ENCODE data around the gene ANKRD12.
"Not testable (repeated sequence)": the region's sequence is repeated elsewhere in the genome, so short reads cannot be mapped to it uniquely, and the experiment has no call there.

Gene ANKRD12

DNA sequence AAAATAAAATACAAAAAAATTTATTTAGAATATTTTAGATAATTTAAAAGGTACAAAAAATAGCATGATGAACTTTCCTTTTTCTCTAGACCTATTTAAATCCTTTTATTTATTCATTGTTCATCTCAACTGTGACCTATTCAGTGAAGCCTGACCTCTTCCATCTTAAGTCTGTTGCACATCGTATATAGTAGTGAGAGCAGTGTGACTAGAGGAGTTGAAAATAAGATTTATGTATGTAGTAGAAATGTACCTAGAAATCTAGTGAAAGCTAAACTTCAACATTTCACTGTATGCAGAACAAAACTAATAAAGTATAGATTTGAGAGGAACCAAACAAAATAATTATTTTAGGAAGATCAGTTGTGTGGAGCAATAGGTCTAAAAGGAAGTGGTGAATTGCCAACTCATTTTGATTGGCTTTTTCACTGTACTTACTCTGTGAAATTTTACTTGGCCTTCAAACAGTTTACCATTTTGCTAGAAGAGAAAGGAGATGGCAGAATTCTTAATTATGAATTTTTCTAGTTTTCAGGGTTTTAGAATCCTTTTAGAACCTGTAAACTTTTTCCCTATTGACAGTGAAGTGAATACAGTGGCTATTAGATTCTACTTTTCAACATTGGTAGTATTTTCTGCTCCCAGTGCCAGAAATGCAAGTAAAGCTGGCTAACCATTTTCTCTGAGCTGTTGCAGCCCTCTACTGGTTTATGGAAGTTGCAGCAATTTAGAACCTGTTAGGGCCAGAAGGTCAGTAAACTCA, 11.0 kb downstream of the ANKRD12 start:
- peak; percentile 8 to 57 for DNase-seq

DNA sequence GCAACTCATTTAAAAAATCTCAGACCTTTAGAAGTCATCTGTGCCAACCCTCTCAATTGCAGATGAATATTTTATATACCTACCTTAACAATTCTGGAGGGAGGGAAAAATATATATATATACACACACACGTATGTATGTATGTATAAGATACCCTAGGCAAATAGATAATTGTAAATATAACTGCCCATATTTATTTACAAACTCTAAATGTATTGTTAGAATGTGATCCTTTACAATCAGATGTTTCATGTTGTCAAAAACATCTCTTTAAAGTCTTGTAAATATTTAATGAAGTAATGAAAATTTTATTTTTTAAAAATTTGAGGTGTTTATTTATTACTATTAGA, 11.6 kb downstream of the ANKRD12 start:
- no peak for DNase-seq

DNA sequence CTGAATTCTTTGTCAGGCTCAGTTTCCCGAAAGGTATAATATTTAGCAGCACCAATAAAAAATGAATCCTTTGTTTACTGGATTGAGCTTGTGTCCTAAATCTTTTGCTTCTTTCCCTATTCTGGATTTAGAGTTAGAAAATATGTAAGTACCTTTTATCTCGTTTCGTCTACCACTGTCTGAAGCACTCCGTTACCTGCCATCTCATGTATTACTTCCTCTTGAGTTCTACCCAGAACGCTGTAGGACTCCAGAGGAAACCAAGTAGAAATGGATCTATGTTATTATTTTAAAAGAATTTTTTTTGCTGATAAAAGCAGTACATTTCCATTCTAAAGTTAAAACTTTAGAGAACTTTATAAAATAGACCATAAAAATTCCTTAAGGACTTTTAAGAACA, 13.5 kb downstream of the ANKRD12 start:
- DNase-seq: no peak

DNA sequence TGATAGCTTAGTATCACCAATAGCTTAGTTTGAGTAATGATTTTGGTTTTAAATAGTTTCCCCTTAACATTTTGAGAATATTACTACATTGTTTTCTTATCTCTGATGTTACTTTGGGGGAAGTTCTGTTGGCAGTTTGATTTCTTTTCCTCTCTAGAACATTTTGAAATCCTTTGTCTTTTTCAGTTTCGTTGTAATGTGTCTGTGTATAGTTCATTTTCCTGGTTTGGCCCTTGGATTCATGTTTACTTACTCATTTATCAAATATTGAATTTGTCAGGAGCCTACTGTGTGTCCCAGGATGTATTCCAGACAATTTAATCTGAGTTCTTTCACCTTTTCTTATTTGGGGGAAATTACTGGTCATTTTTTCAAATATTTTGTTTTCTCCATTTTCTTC, 16.7 kb downstream of the ANKRD12 start:
- DNase-seq: no peak

DNA sequence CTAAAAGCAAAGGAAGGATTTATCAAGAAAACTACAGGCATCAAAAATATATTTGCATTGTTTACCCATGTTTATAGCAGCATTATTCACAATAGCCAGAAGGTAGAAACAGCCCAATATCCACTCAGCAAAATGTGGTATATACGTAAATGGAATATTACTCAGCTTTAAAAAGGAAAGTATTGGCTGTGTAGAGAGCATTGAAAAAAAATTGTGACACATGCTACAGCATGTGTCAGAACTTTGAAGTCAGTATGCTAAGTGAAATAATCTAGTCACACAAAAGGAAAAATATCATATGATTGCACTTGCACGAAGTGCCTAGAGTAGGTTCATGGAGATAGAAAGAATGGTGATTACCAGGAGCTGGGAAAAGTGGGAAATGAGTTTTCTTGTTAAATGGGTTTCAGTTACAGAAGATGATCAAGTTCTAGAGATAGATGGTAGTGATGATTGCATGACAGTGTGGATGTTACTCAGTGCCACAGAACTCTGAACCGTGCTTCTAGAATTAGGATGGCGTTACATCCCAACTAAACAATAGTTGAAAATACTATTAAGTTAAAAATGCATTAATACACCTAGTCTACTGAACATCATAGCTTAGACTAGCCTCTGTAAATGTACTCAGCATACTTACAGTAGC, 20.1 kb downstream of the ANKRD12 start:
- no peak for DNase-seq

DNA sequence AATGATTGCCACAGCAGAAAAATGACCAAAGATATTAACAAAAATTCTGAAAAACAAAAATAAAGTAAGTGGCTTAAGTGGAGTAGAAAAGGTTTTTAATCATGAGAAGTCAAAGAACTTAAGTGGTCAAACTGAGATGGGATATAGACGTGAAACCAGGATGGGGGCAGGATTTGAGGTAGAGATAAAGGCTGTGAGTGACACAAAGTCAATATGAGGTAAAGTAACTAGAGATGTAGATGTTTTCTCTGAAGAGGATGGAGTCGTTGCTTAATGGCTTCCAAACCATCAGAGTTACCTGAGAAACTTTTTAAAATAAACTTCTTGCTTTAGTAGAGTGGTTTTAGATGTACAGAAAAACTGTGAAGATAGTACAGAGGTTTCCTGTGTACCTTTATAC, 21.2 kb downstream of the ANKRD12 start:
- DNase-seq: no peak

DNA sequence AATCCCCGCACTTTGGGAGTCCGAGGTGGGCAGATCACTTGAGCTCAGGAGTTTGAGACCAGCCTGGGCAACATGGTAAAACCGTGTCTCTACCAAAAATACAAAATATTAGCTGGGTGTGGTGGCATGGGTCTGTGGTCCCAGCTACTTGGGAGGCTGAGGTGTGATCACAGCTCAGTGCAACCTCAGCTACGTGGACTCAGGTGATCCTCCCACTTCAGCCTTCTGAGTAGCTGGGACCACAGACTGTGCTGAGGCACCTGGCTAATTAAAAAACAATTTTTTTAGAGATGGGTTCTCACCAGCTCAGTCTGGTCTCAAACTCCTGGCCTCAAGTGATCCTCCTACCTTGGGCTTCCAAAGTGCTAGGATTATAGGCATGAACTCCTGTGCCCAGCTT, 23.4 kb downstream of the ANKRD12 start:
- DNase-seq: no peak

DNA sequence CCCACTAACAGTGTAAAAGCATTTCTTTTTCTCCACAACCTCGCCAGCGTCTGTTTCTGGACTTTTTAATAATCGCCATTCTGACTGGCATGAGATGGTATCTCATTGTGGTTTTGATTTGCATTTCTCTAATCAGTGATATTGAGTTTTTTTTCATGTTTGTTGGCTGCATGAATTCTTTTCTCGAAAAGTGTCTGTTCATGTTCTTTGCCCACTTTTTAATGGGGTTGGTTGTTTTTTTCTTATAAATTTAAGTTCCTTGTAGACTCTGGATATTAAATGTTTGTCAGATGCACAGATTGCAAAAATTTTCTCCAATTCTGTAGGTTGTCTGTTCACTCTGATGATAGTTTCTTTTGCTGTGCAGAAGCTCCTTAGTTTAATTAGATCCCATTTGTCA, 26.1 kb downstream of the ANKRD12 start:
- not testable (repeated sequence) for DNase-seq

DNA sequence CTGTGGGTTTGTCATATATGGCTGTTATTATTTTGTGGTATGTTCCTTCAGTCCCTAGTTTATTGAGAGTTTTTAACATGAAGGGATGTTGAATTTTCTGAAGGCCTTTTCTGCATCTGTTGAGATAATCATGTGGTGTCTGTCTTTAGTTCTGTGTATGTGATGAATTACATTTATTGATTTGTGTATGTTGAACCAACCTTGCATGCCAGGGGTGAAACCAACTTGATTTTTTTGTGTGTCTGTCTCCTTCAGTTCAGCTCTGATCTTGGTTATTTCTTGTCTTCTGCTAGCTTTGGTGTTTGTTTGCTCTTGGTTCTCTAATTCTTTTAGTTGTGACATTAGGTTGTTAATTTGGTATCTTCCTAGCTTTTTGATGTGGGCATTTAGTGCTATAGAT, 27.6 kb downstream of the ANKRD12 start:
- not testable (repeated sequence) for DNase-seq

DNA sequence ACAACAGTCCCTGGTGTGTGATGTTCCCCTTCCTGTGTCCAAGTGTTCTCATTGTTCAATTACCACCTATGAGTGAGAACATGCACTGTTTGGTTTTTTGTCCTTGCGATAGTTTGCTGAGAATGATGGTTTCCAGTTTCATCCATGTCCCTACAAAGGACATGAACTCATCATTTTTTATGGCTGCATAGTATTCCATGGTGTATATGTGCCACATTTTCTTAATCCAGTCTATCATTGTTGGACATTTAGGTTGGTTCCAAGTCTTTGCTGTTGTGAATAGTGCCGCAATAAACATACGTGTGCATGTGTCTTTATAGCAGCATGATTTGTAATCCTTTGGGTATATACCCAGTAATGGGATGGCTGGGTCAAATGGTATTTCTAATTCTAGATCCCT, 29.3 kb downstream of the ANKRD12 start:
- not testable (repeated sequence) for DNase-seq

DNA sequence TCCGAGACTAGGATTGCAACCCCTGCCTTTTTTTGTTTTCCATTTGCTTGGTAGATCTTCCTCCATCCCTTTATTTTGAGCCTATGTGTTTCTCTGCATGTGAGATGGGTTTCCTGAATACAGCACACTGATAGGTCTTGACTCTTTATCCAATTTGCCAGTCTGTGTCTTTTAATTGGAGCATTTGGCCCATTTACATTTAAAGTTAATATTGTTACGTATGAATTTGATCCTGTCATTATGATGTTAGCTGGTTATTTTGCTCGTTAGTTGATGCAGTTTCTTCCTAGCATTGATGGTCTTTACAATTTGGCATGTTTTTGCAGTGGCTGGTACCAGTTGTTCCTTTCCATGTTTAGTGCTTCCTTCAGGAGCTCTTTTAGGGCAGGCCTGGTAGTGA, 32.9 kb downstream of the ANKRD12 start:
- DNase-seq: not testable (repeated sequence)

DNA sequence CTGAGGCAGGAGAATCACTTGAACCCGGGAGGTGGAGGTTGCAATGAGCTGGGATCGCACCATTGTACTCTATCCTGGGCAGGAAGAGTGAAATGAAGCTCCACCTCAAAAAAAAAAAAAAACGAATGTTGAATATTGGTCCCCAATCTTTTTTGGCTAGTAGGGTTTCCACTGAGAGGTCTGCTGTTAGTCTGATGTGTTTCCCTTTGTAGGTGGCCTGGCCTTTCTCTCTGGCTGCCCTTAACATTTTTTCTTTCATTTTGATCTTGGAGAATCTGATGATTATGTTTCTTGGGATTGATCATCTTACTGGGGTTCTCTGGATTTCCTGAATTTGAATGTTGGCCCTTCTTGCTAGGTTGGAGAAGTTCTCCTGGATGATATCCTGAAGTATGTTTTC, 35.3 kb downstream of the ANKRD12 start:
- DNase-seq: not testable (repeated sequence)

DNA sequence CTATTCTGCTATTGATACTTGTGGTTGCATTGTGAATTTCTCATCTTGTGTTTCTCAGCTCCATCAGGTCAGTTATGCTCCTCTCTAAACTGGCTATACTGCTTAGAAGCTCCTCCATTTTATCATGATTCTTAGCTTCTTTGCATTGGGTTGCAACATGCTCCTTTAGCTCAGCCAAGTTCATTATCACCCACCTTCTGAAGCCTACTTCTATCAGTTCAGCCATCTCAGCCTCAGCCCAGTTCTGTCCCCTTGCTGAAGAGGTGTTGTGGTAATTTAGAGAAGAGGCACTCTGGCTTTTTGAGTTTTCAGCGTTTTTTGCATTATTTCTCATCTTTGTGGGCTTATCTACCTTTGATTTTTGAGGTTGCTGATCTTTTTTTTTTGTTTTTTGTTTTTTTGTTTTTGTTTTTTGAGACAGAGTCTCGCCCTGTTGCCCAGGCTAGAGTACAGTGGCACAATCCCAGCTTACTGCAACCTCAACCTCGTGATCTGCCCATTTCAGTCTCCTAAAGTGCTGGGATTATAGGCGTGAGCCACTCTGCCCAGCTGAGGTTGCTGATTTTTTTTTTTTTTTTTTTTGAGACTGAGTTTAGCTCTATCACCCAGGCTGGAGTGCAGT, 36.0 kb downstream of the ANKRD12 start:
- no peak for DNase-seq

DNA sequence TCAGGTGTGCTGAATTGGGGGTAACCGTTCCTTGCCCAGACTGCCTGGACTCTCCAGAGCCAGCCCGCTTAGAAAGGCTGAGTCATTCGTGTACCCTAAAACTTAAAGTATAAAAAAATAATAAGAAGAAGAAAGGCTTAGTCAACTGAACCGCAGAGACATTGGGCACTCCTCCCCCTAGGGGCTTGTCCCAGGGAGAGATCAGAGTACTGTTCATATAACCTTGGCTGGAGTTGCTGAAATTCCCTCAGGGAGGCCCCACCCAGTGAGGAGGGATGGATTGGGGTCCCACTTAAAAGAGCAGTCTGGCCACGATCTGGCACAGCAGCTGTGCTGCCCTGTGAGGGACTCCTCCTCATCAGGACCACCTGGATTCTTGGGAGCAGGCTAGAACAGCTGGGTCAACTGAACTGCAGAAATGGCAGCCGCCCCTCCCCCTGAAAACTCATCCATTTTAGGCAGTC, 37.2 kb downstream of the ANKRD12 start:
- DNase-seq: no peak

DNA sequence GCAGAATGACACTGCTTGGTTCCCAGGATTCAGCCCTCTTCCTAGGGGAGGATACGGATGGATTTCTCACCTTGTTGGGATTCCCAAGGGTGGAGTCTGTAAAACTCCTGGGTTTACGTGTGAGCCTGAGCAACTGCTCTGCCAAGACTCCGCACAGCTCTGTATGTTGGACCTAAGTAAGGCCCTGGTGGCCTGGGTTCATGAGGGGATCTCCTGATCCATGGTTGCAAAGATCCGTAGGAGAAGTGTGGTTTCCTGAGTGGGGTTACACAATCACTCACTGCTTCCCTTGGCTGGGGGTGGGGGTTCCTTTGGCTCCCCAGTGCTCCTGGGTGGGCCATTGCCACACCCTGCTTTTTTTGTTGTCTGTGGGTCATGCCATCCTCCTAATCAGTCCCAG, 37.7 kb downstream of the ANKRD12 start:
- DNase-seq: no peak

DNA sequence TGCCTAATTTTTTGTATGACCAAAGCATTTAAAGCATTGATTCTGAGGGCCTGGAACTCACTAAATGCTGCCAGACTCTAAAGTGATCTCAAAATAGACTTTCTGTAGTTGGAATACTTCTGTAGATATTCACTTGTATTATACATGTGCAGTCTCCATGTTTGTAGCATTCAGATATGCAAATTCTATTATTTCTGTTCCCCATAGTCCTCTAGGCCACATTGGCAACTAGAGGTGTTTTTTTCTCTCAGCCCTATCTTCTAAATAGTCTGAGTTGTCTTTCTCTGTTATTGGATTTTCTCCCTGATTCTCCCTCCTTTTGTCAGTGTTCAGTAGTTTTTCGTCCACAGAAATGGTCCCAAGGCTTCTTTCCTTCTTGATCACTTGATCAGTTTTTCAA, 38.5 kb downstream of the ANKRD12 start:
- no peak for DNase-seq

DNA sequence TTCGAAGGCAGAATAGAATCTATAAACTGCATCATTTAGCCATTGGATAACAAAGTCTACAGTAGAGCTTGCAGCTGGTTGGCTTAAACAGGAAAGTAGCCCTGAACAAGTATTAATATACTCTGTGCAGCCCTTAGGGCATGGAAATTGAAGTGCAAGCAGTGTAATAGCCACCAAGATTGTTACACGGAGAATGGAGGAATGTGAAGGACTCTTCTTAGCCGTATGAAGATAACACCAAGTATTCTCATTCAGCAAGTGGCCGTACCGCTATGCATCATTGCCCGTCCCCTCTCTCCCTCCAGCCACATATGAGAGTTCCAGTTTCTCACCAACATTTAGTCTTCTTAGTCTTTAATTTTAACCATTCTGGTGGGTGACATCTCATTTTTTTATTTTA, 40.5 kb downstream of the ANKRD12 start:
- DNase-seq: no peak

DNA sequence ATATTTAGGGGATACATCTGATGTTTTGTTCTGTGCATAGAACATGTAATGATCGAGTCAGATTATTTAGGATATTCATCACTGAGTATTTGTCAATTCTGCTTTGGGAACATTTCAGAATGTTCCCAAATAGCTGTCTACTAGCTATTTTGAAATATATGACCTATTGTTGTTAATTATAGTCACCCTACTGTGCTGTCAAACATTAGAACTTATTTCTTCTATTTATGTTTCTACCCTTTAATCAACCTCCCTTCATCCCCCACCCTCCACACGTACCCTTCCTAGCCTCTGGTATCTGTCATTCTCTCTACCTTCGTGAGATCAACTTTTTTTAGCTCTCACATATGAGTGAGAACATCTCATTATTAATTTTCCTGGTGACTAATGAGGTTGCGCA, 40.9 kb downstream of the ANKRD12 start:
- no peak for DNase-seq

DNA sequence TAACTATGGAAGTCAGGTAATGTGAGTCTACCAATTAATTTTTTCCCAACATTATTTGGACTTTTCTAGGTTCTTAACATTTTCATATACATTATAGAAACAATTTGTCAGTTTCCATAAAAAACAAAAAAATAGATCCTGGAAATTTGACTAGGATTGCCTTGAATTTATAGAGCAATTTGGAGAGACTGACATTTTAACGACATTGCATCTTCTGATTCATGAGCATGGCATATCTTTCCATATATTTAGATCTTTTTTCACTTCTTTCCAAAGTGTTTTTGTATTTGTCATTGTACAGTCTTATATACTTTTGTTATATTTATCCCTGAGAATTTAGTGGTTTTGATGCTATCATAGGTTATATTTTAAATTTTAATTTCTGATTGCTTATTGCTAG, 42.0 kb downstream of the ANKRD12 start:
- DNase-seq: no peak

DNA sequence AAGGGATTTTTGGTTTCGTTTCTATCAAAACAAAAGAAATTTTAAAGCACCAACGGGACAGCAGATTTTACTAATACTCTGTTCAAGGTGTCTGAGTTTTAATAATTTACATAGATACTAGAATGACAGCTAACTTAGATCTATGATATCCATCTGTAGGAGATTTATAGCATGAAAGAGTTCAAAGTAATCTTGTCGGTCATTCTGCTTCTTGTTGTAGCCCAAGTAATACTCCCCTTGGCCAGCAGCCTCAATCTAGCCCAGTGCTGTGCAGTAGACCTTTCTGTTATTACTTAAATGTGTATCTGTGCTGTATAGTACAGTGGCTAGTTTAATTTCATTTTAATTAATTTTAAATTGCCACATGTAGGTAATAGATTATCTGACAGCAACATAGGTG, 44.7 kb downstream of the ANKRD12 start:
- DNase-seq: no peak

DNA sequence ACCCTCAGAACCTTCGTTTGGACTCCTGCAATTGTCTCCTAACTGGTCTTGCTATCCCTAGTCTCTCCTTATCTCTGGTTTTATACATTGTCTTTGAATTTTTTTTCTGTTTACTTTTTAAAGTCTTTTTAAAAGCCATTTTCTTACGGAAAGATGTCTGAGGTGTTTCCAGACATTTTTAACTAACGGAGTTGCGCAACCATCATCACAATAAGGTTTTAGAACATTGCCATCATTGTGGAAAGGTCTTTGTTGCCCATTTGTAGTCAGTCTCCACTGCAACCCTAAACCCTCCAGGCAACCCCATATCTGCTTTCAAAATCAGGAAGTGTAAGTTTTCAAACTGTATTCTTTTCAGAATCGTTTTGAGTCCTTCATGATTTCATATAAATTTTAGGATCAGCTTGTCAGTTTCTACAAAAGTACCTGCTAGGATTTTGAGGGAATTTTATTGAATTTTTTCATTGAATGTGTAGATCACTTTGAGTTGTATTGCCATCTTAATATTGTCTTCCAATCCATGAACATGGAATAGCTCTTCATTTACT, 46.3 kb downstream of the ANKRD12 start:
- no peak for DNase-seq

DNA sequence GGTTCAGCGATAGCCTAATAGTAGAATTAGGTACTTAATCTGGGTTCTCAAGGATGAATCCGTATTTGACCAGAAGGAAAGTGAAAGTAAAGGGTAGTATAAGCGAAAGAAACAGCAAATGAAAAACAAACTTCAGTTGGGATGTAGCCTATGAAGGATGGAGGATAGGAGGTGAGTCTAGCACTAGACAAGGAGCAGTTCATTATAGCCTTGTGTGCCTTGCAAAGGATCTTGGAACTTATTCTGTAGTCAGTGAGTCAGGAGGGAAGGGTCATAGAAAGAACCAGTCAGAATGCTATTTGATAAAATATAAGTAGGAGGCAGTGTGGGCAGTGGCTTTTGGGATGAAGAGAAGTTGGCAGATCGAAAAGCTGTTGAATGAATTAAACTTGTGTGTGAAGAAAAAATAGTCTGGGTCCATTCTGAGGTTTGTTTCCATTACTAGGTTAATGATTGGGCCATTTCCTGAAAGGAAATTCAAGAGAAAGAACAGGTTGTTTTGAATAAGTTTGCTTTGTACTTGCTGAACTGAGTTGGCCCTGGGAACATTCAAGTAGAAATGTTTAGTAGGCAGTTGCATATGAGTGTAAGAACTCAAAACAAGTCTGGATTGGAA, 48.5 kb downstream of the ANKRD12 start:
- no peak for DNase-seq
